ENCODE measurements around the gene DGKD.

DNA sequence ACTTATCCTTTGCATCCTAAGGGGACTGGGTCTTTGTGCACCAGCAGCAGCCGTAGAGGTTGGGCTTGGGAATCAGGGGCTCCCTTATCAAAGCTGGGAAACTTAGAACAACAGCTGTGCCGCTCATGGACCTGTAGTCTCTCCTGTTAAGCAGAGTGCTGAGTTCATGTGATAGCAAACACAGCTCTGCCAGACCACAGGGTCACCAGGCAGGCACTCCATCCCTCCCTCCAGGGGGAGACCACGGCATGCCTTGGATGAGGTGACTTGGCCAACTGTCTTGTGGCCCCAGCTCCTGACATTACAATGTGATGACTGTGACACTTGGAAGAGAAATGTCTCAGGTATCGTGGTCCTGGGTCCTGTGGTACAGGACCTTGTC lies 60.0 kb downstream of the DGKD start:
- TF ChIP-seq POLR2AphosphoS5 (IDR thresholded peaks at IDR 0.05): no peak
- TF ChIP-seq, protein P1, sequence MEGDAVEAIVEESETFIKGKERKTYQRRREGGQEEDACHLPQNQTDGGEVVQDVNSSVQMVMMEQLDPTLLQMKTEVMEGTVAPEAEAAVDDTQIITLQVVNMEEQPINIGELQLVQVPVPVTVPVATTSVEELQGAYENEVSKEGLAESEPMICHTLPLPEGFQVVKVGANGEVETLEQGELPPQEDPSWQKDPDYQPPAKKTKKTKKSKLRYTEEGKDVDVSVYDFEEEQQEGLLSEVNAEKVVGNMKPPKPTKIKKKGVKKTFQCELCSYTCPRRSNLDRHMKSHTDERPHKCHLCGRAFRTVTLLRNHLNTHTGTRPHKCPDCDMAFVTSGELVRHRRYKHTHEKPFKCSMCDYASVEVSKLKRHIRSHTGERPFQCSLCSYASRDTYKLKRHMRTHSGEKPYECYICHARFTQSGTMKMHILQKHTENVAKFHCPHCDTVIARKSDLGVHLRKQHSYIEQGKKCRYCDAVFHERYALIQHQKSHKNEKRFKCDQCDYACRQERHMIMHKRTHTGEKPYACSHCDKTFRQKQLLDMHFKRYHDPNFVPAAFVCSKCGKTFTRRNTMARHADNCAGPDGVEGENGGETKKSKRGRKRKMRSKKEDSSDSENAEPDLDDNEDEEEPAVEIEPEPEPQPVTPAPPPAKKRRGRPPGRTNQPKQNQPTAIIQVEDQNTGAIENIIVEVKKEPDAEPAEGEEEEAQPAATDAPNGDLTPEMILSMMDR (IDR thresholded peaks at IDR 0.05): no peak
- TF ChIP-seq POLR2A (IDR thresholded peaks at IDR 0.05): no peak
